HUES6 (cell line): ENCODE data around the gene UFM1.
"Not testable (repeated sequence)": the region's sequence is repeated elsewhere in the genome, so short reads cannot be mapped to it uniquely, and the experiment has no call there.

Experiments used
- H3K27ac ChIP-seq: 2 replicates; pipeline ENCODE4 v1.7.0; 2013; ENCODE audit warnings: low read depth, mild to moderate bottlenecking, low read length, inconsistent platforms
- H3K27me3 ChIP-seq: 2 replicates; pipeline ENCODE4 v1.6.1; 2013; ENCODE audit warnings: low read length; ENCODE audit not compliant: control insufficient read depth, insufficient read depth
- H3K36me3 ChIP-seq: 2 replicates; pipeline ENCODE4 v1.6.1; 2013; ENCODE audit warnings: low read length; ENCODE audit not compliant: control insufficient read depth, insufficient read depth
- H3K4me1 ChIP-seq: 2 replicates; pipeline ENCODE4 v1.6.1; 2013; ENCODE audit warnings: low read length; ENCODE audit not compliant: control insufficient read depth, insufficient read depth
- H3K4me3 ChIP-seq: 2 replicates; pipeline ENCODE4 v1.5.1; 2013; ENCODE audit warnings: low read depth, low read length
- H3K9ac ChIP-seq: one replicate; pipeline ENCODE4 v1.6.1; 2013; ENCODE audit warnings: mild to moderate bottlenecking, low read length
- H3K9me3 ChIP-seq: 2 replicates; pipeline ENCODE4 v1.6.1; 2013; ENCODE audit warnings: low read depth, low read length; ENCODE audit not compliant: control insufficient read depth, insufficient read depth

UFM1 gene

GRCh38 chr13:38365661-38366060, 16.0 kb downstream of the UFM1 start:
- no peaks in the 10 kb centered on the region for H3K27me3 ChIP-seq
- H3K27ac ChIP-seq = no peak overlapping the region
- H3K36me3 ChIP-seq = peaks cover 24% of the 10 kb centered on the region
- no peak overlapping the region for H3K9ac ChIP-seq
- no peaks in the 10 kb centered on the region for H3K9me3 ChIP-seq
- H3K4me1 ChIP-seq = peaks cover 5% of the 10 kb centered on the region; the same call in 1 of the 2 replicates
- H3K4me3 ChIP-seq = no peak overlapping the region

- H3K27ac ChIP-seq = no peak overlapping the region
- no peaks in the 10 kb centered on the region for H3K9me3 ChIP-seq
- H3K27me3 ChIP-seq = no peaks in the 10 kb centered on the region
- H3K4me1 ChIP-seq = peaks cover 5% of the 10 kb centered on the region; the same call in 1 of the 2 replicates
- H3K4me3 ChIP-seq = no peak overlapping the region
- no peak overlapping the region for H3K9ac ChIP-seq
- H3K36me3 ChIP-seq = peaks cover 12% of the 10 kb centered on the region
These were observed 17.4 kb downstream of the UFM1 start for GRCh38 chr13:38366954-38367645.

- H3K9ac ChIP-seq = no peak overlapping the region
- no peak overlapping the region for H3K27ac ChIP-seq
- no peaks in the 10 kb centered on the region for H3K27me3 ChIP-seq
- no peaks in the 10 kb centered on the region for H3K9me3 ChIP-seq
- no peaks in the 10 kb centered on the region for H3K36me3 ChIP-seq
- H3K4me3 ChIP-seq = no peak overlapping the region
- peaks cover 5% of the 10 kb centered on the region; the same call in 1 of the 2 replicates for H3K4me1 ChIP-seq
These were observed 19.4 kb downstream of the UFM1 start for GRCh38 chr13:38369058-38369457.

GRCh38 chr13:38370096-38370495, 20.4 kb downstream of the UFM1 start:
- H3K9me3 ChIP-seq, H3K27ac ChIP-seq, H3K9ac ChIP-seq, H3K4me3 ChIP-seq, H3K27me3 ChIP-seq, H3K36me3 ChIP-seq, H3K4me1 ChIP-seq: not testable (repeated sequence)

GRCh38 chr13:38372820-38373383, 23.3 kb downstream of the UFM1 start:
- no peak overlapping the region for H3K27ac ChIP-seq
- H3K9me3 ChIP-seq = no peaks in the 10 kb centered on the region
- H3K4me1 ChIP-seq = no peaks in the 10 kb centered on the region
- no peak overlapping the region for H3K9ac ChIP-seq
- H3K27me3 ChIP-seq = no peaks in the 10 kb centered on the region
- no peaks in the 10 kb centered on the region for H3K36me3 ChIP-seq
- no peak overlapping the region for H3K4me3 ChIP-seq

GRCh38 chr13:38376546-38376945, 26.9 kb downstream of the UFM1 start:
- no peaks in the 10 kb centered on the region for H3K4me1 ChIP-seq

GRCh38 chr13:38381890-38382289, 32.2 kb downstream of the UFM1 start:
- Histone ChIP-seq H3K9me3 (no peaks in the 10 kb centered on the region), H3K4me1 (0 out of 2 replicates have a peak, but pooled peaks cover 2% of the 10 kb centered on the region), H3K4me3 (no peak overlapping the region), H3K27me3 (no peaks in the 10 kb centered on the region), H3K36me3 (no peaks in the 10 kb centered on the region), H3K9ac (no peak overlapping the region), H3K27ac (no peak overlapping the region)

More at GRCh38 chr13:38376546-38376945, 26.9 kb downstream of the UFM1 start:
- H3K27ac ChIP-seq = no peak overlapping the region
- no peaks in the 10 kb centered on the region for H3K36me3 ChIP-seq
- no peaks in the 10 kb centered on the region for H3K27me3 ChIP-seq
- no peak overlapping the region for H3K9ac ChIP-seq
- no peaks in the 10 kb centered on the region for H3K9me3 ChIP-seq
- H3K4me3 ChIP-seq = no peak overlapping the region

- no peak overlapping the region for H3K9ac ChIP-seq
- H3K36me3 ChIP-seq = no peaks in the 10 kb centered on the region
- no peak overlapping the region for H3K4me3 ChIP-seq
- H3K27ac ChIP-seq = no peak overlapping the region
- no peaks in the 10 kb centered on the region for H3K9me3 ChIP-seq
- H3K27me3 ChIP-seq = no peaks in the 10 kb centered on the region
- H3K4me1 ChIP-seq = 0 out of 2 replicates have a peak, but pooled peaks cover 2% of the 10 kb centered on the region
These were observed 33.3 kb downstream of the UFM1 start for GRCh38 chr13:38382946-38383345.

GRCh38 chr13:38384171-38384570, 34.5 kb downstream of the UFM1 start:
- Histone ChIP-seq H3K27me3 (no peaks in the 10 kb centered on the region), H3K4me3 (no peak overlapping the region), H3K27ac (no peak overlapping the region), H3K9ac (no peak overlapping the region), H3K4me1 (peaks cover 2% of the 10 kb centered on the region; the same call in 1 of the 2 replicates), H3K36me3 (no peaks in the 10 kb centered on the region), H3K9me3 (no peaks in the 10 kb centered on the region)

GRCh38 chr13:38385153-38385891, 35.7 kb downstream of the UFM1 start:
- Histone ChIP-seq H3K27me3 (no peaks in the 10 kb centered on the region), H3K36me3 (no peaks in the 10 kb centered on the region), H3K4me3 (no peak overlapping the region), H3K4me1 (peaks cover 2% of the 10 kb centered on the region; the same call in 1 of the 2 replicates), H3K9ac (no peak overlapping the region), H3K27ac (no peak overlapping the region), H3K9me3 (no peaks in the 10 kb centered on the region)

GRCh38 chr13:38386421-38386820, 36.8 kb downstream of the UFM1 start:
- no peak overlapping the region for H3K9ac ChIP-seq
- H3K4me1 ChIP-seq = peaks cover 2% of the 10 kb centered on the region; the same call in 1 of the 2 replicates
- no peak overlapping the region for H3K4me3 ChIP-seq
- H3K36me3 ChIP-seq = no peaks in the 10 kb centered on the region
- H3K9me3 ChIP-seq = no peaks in the 10 kb centered on the region
- no peak overlapping the region for H3K27ac ChIP-seq
- no peaks in the 10 kb centered on the region for H3K27me3 ChIP-seq
